Nucleus accumbens (tissue), 56 donors: ENCODE data around the gene KY.

ENCODE experiments used
- DNase-seq, 56 donors: peaks; one replicate each; lab custom pipeline; 2025; lab: John Stamatoyannopoulos, UW

The KY gene

DNA sequence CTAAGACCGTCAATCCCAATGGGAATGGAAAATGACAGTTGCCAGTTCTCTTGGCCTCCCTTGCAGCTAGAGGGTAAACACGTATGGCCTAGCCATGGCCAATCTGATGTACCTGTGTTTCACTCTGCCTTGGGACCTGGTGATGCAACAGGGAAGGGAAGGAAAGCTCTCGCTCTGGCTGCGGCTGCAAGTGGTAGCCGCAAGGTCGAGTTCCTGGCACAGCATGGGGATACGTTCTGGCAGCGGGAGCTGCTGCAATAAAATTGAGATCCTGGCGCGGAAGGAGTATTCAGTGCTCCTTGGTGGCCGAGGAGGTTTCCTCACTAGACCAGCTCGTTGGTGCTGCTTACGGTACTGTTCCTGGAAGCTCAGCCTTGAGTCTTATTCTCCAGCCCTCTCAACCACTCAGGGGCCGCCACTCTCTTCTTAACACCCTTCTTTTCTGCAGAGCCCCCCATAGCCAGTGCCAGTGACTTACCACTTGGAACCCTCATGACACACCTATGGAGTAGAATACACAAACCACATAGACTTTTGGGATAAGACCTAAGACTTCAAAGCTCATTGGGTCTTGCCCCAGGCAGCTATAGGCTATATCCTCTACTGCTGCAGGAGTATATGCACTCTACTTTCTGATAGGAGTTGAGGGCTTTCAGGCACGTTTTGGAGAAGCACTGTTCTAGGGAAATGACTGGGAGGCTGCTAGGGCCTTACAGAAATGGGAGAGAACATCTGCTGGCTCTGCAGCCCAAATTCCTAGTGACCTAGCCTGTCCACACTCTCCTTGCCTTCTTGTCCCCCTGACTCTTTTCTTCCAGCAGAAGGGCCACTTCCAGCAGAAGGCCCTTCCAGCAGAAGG lies 2.7 kb downstream of the KY start:
- DNase-seq: no peak

DNA sequence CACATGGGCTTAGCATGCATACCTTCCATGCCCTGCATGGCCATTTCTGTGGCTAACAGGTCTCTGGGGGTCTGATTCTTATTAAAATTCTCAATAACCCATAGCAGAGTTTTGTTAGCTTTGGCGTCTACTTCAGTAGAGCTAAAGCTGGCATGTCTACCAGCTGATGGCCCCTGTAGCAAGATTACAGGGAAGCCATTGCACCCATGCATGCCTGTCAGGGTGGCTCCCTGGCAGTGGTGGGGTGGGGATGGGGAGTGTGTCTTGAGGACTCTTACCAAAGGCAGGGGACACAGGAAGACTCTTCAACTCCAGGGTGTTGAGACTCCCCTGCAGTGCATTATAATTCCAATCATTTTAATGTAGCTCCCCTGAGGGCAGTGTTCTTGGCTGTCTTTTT lies 4.7 kb downstream of the KY start:
- DNase-seq: no peak

DNA sequence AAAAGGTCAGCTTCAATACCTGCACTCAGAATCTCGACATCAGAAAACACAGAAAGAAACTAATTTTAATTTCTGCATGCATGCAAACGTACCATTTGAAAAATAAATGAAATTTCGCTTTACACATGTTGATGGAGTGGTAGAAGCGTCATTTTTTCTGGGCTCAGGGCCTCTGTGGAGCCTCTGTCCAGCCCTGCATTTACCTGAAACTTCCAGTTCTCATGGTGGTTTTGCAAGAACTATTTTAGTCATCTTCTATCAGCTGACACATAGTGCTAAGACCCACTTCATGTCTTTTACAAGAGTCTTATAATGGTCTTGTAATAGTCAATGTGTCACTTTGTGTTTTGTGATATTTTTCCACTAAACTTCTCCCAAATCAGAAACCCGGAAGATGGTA lies 5.3 kb downstream of the KY start:
- no peak for DNase-seq

DNA sequence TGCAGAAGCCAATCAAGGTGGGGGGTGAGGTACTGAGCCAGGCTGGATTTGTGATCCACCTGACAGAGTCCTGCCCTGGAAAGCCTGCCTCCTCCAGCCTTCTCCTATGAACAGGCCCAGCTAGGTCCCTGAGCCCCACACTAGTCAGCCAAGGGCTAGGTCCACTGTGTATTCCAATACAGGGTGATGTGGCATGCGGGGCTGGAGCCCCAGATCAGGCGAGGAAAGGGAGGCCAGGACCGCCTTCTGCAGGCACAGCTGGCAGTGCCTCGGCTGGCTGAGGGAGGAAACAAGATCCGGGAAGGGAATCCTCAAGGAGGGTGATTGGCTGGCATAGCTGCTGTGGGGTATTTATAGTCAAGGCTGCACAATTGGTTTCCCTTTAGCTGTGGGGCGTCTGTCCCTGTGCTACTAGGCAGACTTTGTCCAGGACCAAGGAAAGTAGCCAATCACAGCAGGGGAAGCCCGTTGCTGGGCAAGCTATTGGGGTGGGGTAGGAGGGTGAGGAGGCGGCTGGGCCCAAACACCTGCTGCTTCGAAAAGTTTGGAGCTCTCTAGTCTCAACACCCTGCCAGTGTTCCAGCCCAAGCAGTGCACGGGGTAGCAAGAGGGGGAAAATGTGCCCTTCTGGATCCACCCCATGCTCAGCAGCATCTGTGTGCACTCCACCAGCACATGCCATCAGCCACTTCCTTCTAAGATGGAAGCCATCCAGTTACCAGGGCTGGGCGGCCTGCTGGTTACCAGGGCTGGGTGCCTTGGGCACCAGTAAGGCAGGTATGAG lies 5.9 kb downstream of the KY start:
- DNase-seq: peak in 5 of 56 donors; percentile 3 to 24 (median 11)

DNA sequence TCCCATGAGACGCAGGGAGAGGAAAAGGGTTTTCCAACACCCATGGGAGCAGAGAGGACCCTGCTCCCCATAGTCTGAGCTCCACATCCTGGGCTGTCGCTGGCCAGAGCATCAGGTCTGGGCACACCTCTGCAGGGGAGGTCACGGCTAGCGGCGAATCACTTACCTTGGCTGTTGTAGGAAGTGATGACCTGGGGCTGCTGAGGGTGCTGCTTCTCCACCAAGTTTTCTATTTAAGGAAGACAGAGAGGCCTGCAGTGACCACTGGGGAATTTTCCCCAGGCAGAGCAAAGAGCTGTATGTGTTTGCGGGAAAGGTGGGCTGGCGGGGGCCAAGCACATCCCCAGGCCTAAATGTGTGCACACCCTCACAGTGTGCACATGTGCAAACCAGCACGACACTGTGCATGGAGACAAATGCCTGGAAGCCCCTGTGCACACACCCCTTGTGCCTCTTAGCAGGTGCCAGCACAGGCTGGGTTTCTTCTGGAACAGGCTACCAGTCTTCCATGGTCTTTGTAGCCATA lies 7.6 kb downstream of the KY start:
- DNase-seq: no peak

DNA sequence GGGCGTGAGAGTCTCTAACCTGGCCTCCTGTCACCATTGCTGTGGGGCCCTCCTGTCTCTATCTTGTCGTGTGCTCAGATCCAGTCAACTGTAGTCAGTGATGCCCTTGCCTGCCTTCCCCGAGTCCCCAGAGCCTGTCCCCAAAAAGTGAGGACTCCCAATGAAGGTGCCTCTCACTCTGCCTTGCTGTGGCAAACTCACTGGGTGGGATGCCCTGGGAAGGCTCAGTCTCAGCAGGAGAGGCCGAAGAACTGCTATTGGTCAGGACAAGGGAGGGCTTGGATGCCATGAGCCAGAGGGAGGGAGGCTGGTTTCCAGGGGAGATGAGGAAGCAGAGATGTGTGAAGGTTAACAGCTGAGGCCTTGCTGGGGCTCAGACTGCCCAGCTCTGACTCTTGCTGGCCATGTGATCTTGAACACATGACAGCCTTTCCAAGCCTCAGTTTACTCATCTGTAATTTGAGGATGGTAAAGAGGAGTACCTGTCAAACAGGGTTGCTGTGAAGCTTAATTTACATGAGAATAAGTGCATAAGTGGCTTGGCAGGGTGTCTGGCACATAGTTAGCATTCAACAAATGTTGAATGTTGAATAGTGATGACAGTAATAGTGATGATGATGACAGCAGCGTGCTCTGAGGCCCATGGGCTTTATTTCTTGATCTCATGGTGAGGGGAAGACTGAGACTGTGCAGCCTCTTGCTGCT lies 8.2 kb downstream of the KY start:
- DNase-seq: no peak

DNA sequence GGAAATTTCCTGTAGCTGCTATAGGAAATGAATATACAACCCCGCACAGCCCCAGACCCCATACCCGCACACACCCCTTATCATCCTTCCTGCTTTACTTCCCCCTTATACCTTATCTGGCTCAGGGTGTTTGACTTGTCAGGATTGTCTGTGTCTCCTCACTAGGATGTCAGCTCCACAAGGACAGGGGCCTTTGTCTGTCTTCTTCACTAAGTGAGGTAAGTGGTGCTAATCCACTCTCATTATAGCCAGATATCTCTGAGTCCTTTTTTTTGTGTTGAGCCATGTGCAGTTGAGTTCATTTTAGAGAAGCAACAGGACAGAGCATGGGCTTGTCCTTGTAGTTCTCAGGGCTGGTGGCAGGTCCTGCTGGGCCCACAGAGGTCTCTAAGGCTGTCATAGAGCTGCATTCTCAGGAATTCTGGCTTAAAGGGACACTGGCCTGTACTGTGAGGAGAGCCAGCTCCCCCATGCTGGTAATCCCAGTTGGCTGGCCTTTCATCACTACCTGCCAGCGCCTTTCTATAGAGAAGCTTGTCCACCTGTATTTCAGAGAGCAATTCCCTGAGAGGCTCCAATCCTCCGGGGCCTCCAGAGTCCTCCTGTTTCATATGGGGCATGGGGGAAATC lies 9.0 kb downstream of the KY start:
- DNase-seq: no peak

DNA sequence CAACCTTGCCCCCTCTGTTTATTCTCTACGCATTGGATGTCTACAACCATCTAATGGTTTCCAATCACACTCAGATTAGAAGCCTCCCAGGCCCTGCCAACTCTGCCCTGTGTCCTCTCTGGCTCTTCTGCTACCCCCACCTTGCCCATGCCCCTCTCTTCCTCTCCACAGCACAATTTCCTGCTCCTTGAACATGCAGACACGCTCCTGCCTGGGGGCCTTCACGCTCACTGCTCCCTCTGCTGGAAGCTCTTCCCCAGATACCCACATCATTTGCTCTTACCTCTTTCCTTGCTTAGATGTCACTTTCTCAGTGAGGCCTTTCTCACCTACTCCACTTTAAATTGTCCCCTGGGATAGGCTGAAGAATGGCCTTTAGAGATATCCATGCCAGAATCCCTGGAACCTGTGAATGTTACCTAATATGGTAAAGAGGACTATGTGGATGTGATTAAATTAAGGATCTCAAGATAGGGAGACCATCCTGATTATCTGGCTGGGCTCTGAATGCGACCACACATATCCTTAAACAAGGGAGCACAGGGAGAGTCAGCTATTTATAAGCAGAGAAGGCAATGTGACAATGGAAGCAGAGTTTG lies 9.9 kb downstream of the KY start:
- DNase-seq: peak in 11 of 56 donors; percentile 1 to 37 (median 8)

DNA sequence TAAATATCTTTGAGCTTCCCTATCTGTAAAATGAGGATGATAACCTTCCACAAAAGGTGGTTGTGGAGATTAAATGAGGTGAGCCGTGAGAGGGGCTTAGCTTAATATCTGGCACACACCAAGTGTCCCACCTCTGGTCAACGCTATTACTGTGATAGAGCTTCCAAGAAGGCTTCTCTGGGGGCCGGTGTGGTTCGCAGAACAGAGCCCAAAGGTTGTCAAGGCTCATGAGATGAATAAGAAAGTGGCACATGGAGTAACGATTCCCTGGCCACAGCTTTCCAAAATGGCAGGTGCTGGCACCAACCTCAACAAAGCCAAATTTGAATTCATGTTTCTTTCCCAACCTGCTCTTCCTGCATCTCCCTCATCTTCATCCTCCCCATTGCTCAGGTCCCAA lies 10.4 kb downstream of the KY start:
- no peak for DNase-seq

DNA sequence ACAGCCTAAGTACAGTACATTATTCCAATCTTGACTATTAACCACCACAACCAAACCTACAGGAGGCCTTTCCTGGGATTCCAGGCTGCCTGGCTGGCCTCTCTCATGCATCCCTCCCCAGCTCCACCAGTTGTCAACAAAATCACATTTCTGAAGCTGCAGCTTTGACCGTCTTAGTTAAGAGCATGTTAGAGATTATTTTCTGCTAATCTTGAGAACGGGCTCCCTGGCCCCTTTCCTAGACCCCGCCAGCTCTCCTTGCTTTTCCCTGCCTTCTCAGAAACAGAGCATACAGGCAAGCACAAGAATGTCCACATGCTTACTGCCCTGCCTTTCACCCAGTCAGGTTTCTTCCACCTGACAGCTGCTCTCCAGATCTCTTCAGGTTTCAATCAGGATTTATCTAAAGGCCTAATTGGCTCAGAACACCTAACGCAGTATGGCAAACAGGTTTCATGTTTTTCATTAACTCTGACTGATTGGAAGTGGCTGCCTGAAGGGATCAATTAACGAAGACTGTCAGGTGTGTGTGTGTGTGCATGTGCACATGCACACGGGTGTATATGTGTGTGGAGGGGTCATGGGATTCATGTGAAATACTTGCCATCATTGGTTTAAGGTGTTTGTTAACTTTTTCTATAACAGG lies 12.3 kb downstream of the KY start:
- DNase-seq: no peak

DNA sequence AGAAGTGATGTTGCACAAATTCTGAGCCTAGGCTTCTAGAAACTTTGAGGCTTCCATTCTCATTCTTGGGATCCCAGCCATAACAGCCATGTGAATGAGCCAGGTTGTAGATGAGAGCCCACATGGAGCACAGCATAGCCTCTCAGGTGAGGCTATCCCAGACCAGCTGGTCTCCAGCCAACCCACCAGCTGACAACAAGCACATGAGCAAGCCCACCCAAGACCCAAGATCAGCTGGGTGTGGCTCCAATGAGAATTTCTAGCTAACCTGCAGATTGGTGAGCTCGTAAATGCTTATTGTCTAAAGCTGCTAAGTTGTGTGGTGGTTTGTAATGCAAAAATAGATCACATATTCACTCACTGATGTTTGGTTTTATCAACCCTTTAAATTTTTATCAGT lies 14.4 kb downstream of the KY start:
- DNase-seq: no peak

DNA sequence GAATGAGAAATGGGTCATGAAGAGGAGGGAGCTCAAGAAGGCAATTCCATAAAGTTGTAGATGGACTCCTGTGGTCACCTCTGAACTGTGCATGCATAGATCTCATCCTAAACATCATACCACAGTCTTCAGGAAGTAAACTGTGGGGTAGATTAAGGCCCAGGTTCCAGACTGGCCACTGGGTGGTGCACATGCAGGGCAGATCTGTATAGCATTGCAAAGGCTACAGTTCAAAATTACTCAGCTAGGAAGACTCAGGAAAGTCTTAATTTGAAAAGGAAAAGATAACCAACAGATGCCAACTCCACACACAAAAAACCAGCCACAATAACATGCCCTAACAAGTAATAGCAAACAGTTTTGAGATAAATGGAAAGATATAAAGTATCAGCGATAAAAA lies 20.3 kb downstream of the KY start:
- DNase-seq: no peak

DNA sequence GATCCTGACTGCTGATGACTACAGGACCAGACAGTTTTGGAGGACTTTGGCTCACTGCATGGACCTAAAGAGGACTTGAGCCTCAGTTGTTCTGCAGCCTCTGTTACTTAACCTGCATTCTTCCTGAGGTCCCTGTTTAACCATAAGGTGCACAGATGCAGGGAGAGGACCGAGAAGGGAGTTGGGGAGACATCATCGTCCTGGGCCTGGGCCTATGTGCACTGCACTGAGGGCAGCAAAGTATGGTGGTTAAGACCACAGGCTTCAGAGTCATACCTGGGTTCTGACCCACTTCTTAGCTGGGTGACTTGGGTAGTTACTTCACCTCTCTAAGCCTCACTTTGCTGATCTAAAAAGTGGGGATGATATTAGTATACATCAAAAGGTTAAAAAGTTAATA lies 21.9 kb downstream of the KY start:
- DNase-seq: no peak

DNA sequence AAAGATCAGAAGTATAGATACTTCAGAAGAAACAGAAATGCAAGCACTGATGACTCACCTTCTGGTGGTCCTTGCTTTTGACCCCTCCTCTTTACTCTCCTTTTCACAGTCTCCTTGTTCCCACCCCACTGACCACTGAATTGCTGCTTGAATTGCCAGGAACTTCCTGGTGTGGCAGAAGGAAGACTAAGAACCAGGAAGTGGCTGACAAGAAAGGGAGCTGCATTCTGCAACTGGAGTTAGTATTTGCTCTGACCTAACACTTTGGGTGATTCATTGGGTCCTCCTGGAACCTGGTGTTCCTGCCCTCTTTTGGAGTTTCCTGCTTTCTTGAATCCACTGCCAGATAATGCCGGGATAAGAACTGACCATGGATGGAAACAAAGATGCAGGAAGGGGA lies 23.0 kb downstream of the KY start:
- DNase-seq: no peak

DNA sequence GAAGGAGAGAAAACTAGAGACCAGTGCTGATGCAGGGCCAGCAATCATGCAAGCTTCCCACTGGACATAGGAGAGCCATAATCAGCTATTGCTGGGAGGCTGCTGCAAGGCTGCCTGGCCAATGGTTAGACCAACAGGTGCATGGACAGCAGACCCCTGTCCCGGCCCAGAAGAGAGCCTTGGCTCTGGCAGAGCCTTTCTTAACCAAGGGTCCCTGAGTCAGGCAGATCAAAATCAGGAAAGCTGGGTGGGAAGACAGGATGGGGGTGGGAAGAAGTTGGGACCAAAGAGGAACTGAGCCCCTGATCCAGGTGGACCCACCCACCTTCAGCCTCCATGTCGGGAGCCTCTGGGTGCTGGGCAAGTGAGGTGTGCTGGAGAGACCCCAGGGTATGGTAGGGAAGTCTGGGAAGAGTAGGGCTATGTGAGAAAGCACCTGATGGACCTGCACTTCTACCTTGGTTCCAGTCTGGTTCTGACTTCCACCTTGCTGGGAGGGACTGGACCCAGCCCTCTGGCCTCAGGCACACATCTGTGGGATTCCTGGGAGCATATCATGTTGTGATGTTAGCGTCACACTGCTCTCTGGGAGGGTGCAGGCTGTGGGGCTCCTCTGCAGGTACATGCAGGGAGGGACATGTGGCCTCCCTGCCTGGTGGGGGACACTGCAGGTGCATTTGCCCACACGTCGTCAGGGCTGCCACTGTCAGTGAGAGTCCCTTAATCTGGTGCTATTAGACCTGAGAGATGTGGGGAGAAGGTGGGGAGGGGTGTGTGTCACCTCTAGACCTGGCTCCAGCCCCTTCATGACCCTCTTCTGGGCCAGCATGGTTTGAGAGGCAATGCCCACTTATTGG lies 24.7 kb downstream of the KY start:
- no peak for DNase-seq

DNA sequence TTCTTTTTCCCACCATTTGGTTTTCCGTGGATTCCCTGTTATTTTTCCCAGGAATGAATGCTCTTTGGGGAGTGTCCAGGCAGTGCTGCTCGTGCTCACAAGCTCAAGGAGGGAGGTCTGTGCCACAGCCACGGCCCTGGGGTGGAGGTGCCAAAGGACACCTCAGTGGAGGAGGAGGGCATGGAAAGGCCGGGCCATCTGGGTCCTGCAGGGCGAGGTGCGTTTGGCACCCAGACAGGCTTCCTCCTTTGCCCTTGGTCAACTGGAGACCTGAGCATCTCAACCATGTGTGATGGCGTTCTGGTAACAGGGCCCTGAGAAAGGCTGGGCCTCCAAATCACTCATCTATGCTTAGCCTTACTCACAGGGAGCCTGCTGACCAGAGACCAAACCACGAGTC lies 25.4 kb downstream of the KY start:
- no peak for DNase-seq

DNA sequence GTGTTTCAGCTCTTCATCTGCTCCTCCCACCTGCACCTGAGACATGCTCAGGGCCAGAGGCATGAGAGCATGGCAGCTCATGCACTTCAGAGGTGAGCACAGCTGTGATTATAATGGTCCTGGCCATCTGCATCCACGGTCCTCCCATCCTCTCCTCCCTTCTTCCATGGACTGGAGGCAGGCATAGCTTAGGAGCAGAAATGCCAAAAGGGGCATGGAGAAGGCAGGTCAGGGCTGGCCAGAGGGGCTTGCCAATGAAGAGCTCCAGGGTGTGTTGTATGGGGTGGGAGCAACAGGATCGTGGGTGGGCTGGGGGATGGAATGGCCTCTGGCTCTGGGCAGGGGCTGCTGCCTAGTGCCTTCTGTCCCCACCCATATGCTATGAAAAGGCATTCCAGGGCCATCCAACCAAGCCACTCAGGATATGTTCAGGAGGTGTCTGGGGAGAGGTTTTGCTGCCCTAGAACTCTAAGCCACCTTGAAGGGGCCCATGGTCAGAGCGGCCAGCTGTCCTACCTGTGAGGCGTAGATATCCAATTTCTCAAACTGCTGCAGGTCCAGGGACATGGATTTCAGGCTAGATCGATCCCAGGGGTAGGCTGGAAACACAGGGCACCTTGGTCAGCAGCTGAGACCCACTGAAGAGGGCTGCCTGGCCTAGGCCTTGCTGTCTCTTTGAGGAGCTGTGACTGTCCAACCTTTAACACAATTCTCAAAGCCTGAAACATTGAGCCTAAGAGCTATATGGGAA lies 26.1 kb downstream of the KY start:
- DNase-seq: no peak
